HG03571 (cell line): ENCODE results near the gene SAMD4A.

ENCODE experiments used
- ATAC-seq: cut with Tn5 transposase; IDR thresholded peaks from one replicate; pipeline ENCODE4 v1.9.1; 2021; ENCODE audit not compliant: unreplicated experiment

Gene SAMD4A, protein sequence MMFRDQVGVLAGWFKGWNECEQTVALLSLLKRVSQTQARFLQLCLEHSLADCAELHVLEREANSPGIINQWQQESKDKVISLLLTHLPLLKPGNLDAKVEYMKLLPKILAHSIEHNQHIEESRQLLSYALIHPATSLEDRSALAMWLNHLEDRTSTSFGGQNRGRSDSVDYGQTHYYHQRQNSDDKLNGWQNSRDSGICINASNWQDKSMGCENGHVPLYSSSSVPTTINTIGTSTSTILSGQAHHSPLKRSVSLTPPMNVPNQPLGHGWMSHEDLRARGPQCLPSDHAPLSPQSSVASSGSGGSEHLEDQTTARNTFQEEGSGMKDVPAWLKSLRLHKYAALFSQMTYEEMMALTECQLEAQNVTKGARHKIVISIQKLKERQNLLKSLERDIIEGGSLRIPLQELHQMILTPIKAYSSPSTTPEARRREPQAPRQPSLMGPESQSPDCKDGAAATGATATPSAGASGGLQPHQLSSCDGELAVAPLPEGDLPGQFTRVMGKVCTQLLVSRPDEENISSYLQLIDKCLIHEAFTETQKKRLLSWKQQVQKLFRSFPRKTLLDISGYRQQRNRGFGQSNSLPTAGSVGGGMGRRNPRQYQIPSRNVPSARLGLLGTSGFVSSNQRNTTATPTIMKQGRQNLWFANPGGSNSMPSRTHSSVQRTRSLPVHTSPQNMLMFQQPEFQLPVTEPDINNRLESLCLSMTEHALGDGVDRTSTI

DNA sequence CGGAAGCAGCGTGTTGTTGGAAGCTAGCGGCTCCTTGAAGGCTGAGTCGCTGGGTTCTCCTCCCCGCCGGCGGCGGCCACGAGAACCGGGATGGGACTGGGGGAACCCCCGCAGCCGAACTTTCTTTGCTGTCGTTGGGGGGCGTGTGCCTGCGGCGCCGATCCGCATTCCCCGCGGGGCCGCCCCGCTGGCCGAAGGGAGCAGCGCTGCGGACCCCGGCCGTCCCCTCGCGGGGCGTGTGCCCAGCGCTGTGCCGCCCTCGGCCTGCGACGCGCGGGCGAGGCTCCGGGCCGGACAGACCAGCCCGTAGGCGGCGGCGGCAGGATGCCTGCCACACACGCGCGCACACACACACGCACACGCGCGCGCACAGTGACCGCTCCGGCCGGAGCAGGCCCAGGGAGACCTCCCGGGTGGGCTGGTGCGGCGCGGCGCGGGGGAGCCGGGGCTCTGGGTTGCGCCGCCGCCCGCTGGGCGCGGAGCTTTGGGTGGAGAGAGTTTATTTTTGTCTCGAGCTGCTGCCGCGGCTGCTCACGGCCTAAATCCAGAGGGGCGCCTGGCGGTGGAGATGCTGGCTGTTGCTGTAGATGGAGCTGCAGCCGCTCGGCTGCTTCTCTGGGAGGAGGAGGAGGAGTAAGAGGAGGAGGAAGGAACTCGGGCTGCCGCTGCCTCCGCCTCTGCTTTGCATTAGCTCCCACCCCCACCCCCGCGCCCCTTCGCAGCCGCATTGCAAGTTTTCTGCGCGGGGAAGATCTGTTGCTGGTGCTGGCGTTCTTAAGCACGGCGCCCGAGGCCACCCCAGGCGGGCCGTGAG is at the start of gene SAMD4A:
SAMD4A (plus strand) TSS at position 719 of the 814 bp plus-strand sequence. CDS start 789 bp downstream, outside the sequence.
- ATAC-seq, result peak; percentile 25

DNA sequence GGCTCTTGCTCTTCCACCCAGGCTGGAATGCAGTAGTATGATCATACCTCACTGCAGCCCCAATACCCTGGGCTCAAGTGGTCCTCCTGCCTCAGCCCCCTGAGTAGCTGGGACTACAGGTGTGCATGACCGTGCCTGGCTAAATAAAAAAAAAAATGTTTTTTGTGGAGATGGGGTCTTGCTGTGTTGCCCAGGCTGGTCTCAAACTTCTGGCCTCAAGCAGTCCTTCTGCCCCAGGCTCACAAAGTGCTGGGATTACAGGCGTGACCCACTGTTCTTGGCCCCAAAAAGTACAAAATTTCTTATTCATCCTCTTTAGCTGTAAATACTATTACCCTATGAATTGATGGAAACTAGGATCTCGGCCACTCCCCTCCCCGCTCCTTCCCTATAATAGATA is 42.5 kb upstream of the SAMD4A start:
- no peak for ATAC-seq

DNA sequence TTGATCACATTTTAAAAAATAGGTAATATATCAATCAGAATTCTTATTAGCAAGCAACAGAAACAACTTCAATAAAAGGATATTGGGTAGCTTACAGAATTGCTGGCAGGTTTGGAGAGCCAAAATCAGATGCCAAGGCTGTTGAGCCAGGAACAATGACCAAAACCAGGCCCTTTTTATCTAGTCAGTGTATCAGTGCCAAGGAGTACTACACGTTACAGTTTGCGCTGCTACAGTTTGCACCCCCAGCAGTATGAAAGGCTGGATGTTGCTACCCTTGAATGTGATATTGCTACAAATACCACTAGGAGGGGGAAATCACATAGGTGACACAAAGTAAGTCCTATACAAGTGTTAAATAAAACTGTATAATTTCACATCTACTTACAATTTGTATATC is 38.0 kb upstream of the SAMD4A start:
- ATAC-seq, result no peak

DNA sequence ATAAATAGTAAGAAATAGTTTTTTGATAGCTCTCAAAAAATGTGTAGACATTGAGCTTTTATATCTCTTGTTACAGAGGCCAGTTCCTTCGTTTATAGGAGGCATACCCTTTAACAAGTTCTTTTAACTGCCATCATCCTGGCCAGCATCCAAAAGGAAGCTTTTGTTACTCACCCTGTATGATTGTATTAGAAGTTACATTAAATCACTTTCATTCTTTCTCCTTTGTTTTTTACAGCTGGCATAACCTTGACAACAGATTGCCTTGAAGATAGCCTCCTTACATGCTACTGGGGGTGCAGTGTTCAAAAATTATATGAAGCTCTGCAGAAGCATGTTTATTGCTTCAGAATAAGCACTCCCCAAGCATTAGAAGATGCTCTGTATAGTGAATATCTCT is 37.1 kb upstream of the SAMD4A start:
- ATAC-seq, result no peak

DNA sequence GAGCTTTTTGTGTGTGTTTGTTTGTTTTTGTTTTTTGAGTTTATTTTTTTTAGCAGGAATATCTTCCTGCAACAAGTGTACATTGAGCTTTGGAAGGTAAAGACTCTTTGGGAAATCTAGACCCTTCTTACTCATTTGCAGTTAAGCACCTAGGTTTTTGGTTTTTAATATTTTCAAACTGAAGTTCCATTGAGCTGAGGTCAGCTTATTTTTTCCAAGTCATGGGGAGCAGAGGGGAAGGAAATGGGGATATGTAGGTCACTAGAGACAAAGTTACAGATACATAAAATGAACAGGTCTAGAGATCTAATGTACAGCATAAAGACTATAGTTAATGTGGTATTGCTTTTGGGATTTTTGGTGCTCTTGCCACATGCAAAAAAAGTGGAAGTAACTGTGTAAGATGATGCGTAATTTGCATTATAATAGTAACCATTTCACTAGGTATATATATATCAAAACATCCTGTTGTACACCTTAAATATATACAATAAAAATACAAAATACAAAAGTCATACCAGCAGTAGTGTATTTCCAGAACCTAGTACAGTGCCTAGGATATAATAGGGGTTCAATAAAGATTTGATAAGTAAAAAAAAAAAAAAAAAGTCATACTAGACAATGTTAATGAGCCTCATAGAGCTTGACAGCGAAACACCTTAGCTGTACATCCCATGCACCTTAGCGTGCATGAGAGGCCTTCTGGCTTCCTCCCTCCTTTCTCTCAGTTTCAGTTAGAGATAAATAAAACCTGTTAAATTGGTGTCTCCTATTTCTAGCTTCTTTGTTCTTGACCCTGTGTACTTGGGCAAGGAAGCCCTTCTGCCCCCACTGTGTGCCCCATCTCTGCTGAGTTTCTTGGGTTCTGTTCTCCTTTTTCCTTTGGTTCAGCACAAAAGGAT is 34.6 kb upstream of the SAMD4A start:
- peak; percentile 90 for ATAC-seq

DNA sequence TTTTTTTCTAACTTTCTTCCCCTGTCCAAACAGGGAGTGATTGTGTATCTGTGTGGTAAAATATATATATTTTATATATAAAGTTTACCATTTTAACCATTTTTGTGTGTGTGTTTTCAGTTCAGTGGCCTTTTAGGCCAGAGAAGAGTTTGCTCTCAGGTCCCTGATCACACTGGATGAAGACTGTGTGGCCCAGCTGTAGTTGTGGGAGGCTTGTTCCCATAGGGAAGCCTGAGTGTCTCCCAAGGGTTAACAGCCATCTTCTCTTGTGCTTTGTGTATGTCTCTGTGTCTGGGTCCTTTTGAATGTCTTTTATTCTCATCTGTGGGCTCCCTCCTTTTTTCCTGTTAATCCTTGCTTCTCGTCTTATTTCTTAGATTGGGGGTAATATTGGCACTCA is 33.8 kb upstream of the SAMD4A start:
- no peak for ATAC-seq

DNA sequence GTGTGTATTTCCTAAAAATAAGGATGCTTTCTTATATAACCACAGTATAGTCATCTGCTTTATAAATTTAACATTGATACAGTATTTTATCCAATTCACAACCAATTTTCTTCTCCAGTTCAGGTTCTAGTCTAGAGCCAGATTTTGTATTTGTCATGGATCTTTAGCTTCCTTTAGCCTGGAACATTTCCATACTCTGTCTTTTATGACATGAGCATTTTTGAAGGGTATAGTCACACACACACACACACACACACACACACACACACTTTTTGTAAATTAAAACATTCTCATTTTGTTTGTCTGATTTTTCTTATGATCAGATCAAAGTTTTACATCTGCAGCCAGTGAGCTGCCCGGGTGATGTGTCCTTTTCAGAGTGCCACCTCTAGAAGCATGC is 31.8 kb upstream of the SAMD4A start:
- no peak for ATAC-seq

DNA sequence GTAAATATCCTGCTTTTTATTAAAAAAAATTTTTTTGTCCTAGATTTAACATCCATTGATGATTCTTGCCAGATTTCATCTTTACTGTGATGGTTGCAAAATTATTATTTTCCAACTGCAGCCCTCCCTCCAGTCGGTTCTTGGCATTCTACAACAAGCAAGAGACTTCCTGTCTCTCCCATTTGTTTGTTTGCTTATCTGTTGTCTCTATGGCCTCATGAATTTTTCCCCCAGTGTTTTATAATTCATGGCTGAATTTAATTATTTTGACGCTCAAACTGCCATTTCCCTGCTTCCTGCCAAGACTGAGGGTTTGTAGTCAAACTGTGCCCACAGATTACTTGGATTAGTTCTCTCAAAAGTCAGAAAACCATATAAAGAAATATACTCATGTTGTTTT is 31.3 kb upstream of the SAMD4A start:
- no peak for ATAC-seq

DNA sequence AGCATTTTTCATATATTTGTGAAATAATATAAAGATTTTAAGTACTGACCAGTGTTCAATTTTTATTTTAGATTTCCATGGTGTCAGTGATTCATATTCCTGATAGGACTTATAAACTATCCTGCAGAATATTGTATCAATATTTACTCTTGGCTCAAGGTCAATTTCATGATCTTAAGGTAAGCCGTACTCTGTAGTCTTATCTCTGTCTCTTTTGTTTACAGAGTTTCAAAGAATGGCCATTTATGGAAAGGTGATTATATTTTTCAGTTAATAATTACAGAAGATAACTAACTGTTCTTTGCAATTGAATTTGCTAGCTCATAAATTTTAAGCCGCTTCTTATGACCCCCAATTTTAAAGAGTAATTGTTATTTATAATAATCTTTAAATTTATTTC is 29.3 kb upstream of the SAMD4A start:
- no peak for ATAC-seq

DNA sequence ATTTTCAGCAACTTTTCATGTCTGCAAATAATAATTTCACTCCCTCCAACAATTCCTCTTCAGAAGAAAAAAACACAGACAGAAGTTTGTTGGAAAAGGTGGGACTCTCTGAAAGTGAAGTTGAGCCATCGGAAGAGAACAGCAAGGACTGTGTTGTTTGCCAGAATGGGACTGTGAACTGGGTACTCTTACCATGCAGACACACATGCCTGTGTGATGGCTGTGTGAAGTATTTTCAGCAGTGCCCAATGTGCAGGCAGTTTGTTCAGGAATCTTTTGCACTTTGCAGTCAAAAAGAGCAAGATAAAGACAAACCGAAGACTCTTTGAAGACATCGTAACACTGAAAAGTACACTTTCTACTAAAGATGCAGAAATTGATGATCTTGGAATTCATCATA is 28.9 kb upstream of the SAMD4A start:
- ATAC-seq, result no peak

DNA sequence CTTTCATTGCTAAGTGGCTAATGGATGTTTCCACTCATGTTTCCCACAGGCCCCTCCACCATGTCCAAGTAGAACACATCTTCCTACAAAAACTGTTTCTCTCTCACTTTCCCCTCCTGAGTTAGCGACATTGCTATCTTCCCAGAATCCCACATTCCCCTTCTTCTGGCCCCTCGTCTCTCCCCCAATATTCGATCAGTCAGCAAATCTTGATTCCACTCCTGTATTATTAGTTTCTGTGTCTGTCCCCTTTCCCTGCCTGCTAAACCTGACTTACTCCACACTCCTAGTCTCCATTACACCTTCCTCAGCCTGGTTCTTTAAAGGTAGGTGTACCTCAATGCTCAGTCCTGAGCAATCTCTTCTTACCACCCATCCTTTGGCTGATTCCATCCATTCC is 19.3 kb upstream of the SAMD4A start:
- no peak for ATAC-seq

DNA sequence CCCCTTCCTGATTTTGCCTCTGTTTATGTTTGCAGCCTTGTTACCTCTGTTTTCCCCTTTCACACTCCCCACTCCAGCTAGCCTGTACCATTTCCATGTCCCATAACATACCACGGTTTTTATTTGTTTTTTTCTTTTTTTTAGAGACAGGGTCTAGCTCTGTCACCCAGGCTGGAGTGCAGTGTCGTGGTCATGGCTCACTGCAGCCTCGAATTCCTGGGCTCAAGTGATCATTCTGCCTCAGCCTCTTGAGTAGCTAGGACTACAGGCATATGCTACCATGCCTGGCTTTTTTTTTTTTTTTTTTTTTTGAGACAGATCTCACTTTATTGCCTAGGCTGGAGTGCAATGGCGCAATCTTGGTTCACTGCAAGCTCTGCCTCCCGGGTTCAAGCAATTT is 18.4 kb upstream of the SAMD4A start:
- no peak for ATAC-seq

DNA sequence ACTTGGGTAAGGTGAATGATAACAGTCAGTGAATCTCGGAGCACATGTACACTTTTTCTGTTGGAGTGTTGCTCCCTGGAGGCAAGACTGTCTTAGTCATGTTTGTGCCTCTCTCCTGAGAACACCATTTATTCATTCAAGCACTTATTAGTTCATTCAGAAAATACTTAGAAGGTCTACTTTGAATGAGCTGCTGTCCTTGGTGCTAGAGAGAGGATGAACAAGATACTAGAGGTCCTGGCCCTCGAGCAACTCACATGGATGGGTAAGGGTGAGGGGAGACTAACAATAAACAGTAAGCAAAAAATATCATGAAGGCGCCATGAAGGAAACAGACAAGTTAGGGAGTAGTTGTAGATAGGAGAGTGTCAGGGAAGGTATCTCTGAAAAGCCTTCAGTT is 17.1 kb upstream of the SAMD4A start:
- no peak for ATAC-seq

DNA sequence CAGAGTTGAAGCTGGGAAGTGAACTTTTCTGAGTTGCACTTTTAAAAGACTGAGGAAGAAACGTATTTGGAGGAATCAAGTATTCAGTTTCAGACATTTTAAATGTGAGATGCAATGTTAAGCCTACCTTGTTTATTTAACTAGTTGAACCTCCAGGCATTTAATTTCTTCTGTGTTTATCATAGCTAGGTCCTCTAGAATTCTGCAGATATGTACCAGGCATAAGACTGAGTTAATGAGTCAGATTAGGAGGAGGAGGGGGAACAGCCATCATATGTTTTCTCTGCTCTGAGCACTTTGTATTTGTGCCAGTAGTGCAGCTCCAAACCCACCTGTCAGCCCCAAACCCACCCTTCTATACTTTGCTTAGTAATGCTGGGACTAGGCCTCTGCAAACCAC is 16.4 kb upstream of the SAMD4A start:
- ATAC-seq, result no peak

DNA sequence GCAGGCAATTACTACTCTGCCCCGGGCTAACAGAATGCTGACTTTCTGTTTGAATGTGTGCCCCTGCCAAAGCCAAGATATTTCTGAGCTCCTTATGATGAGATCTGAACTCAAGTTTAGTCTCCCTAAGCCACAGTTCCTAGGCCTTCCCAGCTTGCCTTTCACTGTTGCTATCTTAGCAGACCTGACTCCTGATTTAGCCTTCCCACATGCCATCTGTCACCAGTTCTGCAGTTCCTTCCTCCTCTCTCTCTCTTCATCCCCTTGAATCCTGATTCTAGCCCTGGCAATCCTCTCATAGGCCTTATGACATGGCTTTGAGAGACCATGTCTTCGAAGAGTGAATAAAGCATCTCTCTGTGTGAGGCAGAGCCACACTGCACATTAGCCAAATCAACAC is 12.5 kb upstream of the SAMD4A start:
- no peak for ATAC-seq

DNA sequence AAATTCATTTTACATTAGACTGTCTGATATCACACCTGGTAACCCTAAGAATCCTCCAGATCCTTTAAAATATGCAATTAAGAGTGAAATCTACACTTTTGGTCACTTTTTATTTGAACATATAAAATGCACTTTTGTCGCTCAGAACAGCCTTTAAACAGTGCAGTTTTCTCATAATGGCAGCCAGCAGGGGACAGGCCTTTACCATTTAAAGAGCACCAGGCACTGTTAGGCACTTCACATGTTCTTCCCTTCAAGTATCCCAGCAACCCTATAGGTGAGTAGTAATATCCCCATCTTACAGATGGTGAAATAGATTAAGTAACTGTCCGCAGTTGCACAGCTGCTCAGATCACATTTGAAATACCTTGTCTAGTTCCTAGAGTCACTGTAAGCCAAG is 11.3 kb upstream of the SAMD4A start:
- ATAC-seq, result no peak

DNA sequence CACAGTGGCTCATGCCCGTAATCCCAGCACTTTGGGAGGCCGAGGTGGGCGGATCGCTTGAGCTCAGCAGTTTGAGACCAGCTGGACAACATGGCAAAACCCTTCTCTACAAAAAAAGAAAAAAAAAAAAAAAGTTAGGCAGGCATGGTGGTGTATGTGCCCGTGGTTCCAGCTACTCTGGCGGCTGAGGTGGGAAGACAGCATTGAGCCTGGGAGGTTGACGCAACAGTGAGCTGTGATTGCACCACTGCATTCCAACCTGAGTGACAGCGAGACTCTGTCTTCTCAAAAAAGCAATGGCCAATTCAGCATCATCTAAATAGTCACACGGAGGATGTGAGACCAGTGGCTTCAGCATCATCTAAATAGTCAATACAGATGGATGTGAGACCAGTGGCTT is 10.4 kb upstream of the SAMD4A start:
- ATAC-seq, result no peak

DNA sequence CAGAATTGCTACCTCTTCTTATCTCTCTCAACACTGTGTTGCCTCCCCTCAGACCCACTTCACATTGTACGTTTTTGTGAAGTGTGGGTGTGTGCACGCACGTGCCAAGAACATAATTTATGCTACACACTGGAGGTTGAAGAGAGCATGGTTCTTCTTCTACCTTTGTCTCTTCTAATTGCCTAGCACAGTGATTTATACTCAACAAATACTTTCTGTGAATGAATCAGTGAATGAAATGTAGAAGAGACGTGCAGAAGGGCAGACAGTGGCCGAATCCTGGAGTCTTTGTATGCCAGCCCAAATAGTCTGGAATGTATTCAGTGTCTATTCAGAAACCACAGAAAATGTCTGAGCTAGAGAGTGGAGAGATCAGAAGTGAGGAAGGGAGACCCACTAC is 4.6 kb upstream of the SAMD4A start:
- no peak for ATAC-seq

DNA sequence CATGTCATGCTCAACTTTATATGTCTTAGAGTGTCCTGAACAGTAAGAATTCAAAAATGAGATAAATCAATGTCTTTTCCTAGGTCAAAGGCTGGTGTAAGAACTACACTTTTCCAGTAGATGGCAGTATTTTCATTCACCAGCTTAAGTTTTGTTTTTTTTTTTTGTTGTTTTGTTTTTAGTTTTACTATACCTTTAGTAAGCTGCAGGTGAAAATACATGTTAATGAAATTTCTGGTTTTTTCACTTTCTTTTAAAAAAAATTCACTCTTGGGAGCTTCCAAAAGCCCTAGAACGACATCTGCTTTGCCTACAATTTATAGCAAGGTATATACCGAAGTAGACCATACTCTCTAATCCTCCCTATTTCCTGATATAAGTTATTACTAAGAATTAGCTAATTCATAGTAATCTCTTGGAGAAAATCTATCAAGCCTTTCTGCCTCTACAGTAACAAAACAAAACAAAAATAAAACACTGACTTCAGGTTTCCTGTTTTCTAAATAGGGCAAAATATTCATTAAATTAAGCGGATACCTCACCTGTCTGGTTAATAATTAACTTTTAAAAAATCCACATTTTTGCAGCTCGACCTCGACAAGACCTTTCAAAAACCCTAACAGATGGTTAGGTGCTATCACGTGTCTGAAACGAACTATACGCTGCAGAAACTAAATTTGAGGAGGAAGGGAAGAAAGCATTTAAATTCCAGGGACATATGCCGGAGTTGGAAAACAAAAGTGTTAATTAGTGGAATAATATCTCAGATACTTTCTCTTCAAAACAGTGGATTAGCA is 2.7 kb upstream of the SAMD4A start:
- ATAC-seq, result no peak
